Measurements from ENCODE around the gene GPX4. TPM values are rescaled to one million over a fixed set of nuclear protein-coding genes. Genes with fewer than 3 reads are reported as not detected.
A peak's percentile ranks its signal among the peaks of the same experiment; 100 is the strongest.

Gene GPX4
- total and polyA plus RNA-seq, 2 of the 13 experiments (the other 11 are each of a cell fraction or from before 2014, with no cell fraction given), result 535 to 613 TPM

DNA sequence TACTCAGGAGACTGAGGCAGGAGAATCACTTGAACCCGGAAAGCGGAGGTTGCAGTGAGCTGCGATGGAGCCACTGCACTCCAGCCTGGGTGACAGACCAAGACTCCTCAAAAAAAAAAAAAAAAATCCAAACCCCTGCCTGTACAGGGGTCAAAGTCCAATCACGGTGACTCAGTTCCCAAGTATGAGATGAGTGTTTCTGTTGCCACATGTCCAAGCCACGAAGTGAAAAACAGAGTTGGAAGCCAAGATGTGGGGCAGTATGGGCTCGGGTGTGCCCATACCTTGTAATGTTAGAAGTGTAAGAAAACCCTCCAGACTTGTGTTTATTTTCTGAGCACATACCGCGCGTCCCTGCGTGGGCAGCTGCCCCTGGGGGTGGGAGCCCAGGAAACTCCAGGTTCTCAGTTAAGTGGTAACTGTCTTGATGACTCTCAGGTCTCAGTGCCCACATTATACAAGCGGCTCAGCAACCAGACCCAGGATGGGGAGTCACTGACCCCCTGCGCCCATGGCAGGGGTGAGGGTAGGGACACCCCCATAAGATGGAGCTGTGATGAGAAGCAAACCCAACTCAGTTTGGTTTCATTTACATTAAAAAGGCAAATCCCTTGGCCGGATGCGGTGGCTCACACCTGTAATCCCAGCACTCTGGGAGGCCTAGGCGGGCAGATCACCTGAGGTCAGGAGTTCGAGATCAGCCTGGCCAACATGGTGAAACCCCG, 1.2 kb upstream of the GPX4 start (continued):
- TF ChIP-seq, protein P1, sequence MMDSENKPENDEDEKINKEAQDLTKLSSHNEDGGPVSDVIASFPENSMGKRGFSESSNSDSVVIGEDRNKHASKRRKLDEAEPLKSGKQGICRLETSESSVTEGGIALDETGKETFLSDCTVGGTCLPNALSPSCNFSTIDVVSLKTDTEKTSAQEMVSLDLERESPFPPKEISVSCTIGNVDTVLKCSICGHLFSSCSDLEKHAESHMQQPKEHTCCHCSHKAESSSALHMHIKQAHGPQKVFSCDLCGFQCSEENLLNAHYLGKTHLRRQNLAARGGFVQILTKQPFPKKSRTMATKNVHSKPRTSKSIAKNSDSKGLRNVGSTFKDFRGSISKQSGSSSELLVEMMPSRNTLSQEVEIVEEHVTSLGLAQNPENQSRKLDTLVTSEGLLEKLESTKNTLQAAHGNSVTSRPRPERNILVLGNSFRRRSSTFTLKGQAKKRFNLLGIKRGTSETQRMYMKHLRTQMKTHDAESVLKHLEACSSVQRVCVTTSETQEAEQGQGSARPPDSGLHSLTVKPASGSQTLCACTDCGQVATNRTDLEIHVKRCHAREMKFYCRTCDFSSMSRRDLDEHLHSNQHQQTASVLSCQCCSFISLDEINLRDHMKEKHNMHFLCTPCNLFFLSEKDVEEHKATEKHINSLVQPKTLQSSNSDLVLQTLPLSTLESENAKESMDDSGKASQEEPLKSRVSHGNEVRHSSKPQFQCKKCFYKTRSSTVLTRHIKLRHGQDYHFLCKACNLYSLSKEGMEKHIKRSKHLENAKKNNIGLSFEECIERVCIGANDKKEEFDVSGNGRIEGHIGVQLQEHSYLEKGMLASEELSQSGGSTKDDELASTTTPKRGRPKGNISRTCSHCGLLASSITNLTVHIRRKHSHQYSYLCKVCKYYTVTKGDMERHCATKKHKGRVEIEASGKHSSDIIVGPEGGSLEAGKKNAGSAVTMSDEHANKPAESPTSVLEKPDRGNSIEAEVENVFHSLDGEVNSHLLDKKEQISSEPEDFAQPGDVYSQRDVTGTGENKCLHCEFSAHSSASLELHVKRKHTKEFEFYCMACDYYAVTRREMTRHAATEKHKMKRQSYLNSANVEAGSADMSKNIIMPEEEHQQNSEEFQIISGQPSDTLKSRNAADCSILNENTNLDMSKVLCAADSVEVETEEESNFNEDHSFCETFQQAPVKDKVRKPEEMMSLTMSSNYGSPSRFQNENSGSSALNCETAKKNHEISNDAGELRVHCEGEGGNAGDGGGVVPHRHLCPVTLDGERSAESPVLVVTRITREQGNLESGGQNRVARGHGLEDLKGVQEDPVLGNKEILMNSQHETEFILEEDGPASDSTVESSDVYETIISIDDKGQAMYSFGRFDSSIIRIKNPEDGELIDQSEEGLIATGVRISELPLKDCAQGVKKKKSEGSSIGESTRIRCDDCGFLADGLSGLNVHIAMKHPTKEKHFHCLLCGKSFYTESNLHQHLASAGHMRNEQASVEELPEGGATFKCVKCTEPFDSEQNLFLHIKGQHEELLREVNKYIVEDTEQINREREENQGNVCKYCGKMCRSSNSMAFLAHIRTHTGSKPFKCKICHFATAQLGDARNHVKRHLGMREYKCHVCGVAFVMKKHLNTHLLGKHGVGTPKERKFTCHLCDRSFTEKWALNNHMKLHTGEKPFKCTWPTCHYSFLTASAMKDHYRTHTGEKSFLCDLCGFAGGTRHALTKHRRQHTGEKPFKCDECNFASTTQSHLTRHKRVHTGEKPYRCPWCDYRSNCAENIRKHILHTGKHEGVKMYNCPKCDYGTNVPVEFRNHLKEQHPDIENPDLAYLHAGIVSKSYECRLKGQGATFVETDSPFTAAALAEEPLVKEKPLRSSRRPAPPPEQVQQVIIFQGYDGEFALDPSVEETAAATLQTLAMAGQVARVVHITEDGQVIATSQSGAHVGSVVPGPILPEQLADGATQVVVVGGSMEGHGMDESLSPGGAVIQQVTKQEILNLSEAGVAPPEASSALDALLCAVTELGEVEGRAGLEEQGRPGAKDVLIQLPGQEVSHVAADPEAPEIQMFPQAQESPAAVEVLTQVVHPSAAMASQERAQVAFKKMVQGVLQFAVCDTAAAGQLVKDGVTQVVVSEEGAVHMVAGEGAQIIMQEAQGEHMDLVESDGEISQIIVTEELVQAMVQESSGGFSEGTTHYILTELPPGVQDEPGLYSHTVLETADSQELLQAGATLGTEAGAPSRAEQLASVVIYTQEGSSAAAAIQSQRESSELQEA (CRISPR knock-in tag; IDR thresholded peaks at IDR 0.05; ENCODE audit: not compliant biosample characterization), result no peak
- TF ChIP-seq ZNF484 (CRISPR knock-in tag; IDR thresholded peaks at IDR 0.05; ENCODE audit: borderline replicate concordance, low read depth) (no peak), ERF (CRISPR knock-in tag; IDR thresholded peaks at IDR 0.05) (no peak), ZNF431 (CRISPR knock-in tag; IDR thresholded peaks at IDR 0.05; ENCODE audit: borderline replicate concordance, low read depth) (no peak), ZNF235 (CRISPR knock-in tag; IDR thresholded peaks at IDR 0.05; ENCODE audit: borderline replicate concordance) (no peak), ZSCAN21 (CRISPR knock-in tag; IDR thresholded peaks at IDR 0.05; ENCODE audit: borderline replicate concordance) (no peak), ELF1 (CRISPR knock-in tag; IDR thresholded peaks at IDR 0.05) (no peak), MAX (IDR thresholded peaks at IDR 0.05) (peak; percentile 44; the same call in 1 of the 2 replicates), GATAD1 (CRISPR knock-in tag; IDR thresholded peaks at IDR 0.05) (peak; percentile 65; the same call in 1 of the 2 replicates), ZFP36L2 (CRISPR knock-in tag; IDR thresholded peaks at IDR 0.05) (no peak), PHF5A (CRISPR knock-in tag; IDR thresholded peaks at IDR 0.05; ENCODE audit: low read depth, unreplicated experiment) (no peak), POGZ (CRISPR knock-in tag; IDR thresholded peaks at IDR 0.05) (no peak), ZNF3 (CRISPR knock-in tag; IDR thresholded peaks at IDR 0.05) (no peak), TCF7 (IDR thresholded peaks at IDR 0.05; ENCODE audit: low read depth) (no peak)
- TF ChIP-seq, protein P2, sequence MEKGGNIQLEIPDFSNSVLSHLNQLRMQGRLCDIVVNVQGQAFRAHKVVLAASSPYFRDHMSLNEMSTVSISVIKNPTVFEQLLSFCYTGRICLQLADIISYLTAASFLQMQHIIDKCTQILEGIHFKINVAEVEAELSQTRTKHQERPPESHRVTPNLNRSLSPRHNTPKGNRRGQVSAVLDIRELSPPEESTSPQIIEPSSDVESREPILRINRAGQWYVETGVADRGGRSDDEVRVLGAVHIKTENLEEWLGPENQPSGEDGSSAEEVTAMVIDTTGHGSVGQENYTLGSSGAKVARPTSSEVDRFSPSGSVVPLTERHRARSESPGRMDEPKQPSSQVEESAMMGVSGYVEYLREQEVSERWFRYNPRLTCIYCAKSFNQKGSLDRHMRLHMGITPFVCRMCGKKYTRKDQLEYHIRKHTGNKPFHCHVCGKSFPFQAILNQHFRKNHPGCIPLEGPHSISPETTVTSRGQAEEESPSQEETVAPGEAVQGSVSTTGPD (CRISPR knock-in tag; IDR thresholded peaks at IDR 0.05), result no peak
- TF ChIP-seq, protein P3, sequence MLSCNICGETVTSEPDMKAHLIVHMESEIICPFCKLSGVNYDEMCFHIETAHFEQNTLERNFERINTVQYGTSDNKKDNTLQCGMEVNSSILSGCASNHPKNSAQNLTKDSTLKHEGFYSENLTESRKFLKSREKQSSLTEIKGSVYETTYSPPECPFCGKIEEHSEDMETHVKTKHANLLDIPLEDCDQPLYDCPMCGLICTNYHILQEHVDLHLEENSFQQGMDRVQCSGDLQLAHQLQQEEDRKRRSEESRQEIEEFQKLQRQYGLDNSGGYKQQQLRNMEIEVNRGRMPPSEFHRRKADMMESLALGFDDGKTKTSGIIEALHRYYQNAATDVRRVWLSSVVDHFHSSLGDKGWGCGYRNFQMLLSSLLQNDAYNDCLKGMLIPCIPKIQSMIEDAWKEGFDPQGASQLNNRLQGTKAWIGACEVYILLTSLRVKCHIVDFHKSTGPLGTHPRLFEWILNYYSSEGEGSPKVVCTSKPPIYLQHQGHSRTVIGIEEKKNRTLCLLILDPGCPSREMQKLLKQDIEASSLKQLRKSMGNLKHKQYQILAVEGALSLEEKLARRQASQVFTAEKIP (CRISPR knock-in tag; IDR thresholded peaks at IDR 0.05; ENCODE audit: borderline replicate concordance), result no peak
